ENCODE data around the gene ATAD3A.
"Not testable (repeated sequence)": the region's sequence is repeated elsewhere in the genome, so short reads cannot be mapped to it uniquely, and the experiment has no call there.

Gene ATAD3A

DNA sequence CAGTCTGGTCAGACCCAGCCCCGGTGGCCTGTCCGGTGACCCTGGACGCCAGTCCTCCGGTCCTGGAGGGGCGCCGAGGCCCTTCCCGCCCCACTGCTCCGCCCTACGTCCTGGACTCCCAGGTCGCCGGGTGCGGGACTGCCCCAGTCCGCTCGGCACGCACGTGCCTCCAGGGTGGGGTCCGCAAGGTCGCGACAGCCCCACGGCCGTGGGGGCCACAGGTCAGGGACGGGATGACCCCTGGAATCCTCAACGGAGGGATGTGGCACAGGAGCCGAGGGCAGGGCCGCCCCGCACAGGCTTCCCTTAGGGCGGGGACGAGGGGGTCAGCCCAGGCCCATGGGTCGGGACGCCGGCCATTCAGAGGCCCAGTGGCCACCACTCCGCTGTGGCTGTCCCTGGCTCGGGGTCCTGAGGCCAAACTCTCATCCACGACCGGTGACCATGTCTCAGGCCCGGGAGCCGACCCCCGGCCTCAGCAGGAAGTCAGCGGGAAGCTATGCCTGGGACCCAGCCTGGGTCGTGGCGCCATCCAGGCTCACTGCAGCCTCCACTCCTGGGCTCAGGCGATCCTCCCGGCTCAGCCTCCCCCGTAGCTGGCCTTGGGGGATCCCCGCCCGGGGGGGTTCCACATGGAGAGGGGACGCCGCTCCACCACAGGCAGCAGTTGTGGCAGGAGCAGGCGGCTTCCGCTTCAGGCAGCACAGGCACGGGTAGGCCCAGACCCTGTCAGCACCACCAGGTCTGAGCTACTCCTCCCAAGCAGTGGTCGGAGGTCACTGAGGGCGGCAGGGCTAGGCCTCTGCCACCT lies 29.1 kb downstream of the ATAD3A start:
- no peak for DNase-seq

- DNase-seq, result no peak
These were observed 30.2 kb downstream of the ATAD3A start for GRCh38 chr1:1541956-1542765.

GRCh38 chr1:1542766-1543705 lies 31.1 kb downstream of the ATAD3A start:
- no peak for DNase-seq

DNA sequence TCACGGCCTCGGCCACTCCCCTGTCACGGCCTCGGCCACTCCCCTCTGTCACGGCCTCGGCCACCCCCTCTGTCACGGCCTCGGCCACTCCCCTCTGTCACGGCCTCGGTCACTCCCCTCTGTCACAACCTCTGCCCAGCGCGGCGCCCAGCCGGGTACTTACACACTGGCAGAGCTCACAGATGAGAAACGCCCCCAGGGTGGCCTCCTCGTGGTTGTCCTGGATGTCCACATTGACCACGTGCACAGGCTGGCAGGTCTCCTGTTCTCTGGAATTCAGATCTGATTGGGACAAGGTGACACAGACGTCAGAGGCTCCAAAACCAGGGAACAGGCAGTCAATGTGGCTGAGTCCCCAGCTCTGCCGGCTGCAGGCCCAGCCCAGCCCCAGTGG lies 31.7 kb downstream of the ATAD3A start:
- no peak for DNase-seq

GRCh38 chr1:1544544-1544943 lies 32.6 kb downstream of the ATAD3A start:
- no peak for DNase-seq

- no peak for DNase-seq
These were observed 34.2 kb downstream of the ATAD3A start for GRCh38 chr1:1545946-1546737.

- no peak for DNase-seq
These were observed 35.0 kb downstream of the ATAD3A start for GRCh38 chr1:1547011-1547410.

DNA sequence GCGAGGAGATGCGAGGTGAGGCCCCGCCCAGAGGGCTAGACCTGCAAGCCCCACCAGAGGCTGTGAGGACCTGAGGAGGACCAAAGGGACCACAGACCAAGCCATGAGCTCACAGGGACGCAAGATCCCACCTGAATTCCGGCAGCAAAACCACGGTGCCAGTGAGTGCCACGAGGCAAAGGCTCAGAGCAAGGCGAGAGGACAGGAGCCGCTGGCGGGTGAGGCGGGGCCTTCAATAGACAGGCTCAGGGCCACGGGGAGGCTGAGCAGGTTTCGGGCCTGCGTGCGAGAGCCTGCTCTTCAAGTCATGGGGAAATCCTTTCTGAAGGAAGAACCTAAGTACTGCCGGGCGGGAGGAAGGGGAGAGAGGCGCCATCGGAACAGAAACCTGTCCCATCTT lies 35.5 kb downstream of the ATAD3A start:
- no peak for DNase-seq

- no peak for DNase-seq
These were observed 36.6 kb downstream of the ATAD3A start for GRCh38 chr1:1548591-1548990.

DNA sequence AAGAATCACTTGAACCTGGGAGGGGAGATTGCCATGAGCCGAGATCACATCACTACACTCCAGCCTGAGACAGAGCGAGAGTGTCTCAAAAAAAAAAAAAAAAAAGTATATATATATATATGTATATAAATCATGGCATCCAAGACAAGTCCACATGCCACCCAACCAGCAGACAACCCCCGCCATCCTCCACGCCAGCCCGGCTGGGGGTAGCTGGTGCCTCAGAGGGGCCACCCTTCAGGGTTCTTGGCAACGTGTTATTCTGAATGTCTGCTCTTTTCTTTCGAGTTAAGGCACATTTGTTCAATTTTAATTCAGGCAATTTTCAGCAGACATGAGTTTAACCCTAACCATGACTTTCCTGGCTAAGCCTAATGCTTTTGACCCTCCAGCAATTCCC lies 38.1 kb downstream of the ATAD3A start:
- no peak for DNase-seq

- no peak for DNase-seq
These were observed 38.9 kb downstream of the ATAD3A start for GRCh38 chr1:1550591-1551432.

DNA sequence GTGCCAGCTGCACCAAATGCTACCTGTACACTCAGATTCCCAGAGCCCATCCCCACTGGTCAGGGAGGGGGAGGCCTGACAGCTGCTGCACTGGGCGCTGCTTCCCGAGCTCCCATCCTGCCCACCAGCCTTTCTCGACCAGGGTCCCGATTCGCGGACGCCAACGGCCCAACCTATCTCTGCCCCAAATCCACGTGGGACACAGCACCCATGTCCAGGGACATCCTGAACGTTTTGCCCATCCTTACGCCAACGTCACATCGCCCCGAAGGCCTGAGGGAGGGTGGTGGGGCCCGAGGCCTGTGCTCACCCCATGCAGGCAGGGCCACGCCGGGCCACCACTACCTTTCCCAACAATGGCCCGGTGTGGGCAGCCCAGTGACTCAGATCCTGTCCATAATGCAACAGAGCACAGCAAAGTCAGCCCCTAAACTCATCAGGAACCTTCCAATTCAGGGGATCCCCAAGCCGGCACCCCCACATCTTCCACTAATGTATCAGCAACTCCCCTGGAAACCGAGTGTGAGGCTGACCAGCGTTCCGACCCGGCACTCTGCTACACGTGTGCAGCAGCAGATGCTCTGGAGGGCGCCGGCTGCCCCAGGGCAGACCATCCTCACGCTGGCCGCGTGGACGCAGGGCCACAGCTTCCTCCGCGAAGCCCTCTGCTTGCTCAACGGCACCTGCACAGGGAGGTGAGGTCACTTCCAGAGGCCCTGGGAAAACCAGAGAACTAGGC lies 39.7 kb downstream of the ATAD3A start:
- no peak for DNase-seq

DNA sequence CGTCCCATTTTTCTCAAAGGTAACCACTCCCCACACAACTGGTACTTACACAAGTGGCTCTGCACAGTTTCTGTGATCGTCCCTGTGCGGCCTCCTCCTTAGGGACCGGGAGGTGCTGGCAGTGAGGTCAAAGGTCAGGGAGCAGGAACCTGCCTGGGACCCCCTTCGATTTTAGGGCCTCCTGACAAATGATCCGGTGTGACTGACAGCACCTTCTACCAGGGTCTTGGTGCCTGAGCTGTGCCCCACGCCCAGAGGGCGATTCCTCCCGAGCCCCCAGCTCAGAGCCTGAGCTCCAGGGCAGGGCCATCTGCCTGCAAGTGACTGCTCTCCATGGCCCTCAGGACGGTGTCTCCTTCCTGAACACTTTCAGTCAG lies 40.3 kb downstream of the ATAD3A start:
- DNase-seq, result no peak

DNA sequence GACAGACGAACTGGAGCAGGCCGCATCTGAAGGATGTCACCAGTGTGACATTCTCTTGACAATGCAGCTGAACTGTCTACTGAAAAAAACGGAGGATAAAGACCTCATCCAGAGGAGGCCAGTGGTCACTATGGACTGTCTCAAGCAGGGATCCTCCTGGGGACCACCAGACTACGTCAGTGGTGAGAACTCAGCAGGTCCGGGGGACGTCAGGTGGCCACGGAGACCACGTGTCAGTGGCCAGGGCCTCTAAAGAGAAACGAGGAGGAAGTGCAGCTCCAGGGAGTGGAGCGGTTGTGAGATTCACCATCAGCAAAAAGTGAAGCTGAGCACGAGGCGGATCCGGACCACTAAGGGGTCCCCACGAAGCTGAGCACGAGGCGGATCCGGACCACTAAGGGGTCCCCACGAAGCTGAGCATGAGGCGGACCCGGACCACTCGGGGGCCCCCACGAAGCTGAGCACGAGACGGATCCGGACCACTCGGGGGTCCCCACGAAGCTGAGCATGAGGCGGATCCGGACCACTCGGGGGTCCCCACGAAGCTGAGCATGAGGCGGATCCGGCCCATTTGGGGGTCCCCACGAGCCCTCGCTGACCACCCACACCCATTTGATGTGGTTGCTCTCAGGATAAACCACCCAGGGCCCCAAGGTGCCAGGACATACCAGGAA lies 42.0 kb downstream of the ATAD3A start:
- no peak for DNase-seq

DNA sequence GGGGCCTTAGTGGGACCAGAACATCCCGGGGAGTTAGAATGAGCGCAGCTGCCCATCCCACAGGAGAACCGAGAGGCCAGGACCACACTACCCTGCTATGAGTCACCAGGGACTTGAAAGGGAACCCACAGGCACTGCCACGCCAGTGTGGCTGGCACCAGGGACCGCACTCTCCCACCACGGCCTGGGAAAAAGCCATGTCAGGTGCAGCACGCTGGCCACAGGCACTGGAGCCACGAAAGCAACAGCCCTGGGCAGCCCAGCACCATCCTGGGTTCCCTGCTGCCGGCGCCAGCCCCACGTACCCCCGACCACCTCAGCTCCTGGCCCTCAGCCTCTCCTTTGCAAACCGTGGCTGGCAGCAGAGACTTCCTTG lies 42.6 kb downstream of the ATAD3A start:
- no peak for DNase-seq

GRCh38 chr1:1554926-1555915 lies 43.3 kb downstream of the ATAD3A start:
- no peak for DNase-seq

DNA sequence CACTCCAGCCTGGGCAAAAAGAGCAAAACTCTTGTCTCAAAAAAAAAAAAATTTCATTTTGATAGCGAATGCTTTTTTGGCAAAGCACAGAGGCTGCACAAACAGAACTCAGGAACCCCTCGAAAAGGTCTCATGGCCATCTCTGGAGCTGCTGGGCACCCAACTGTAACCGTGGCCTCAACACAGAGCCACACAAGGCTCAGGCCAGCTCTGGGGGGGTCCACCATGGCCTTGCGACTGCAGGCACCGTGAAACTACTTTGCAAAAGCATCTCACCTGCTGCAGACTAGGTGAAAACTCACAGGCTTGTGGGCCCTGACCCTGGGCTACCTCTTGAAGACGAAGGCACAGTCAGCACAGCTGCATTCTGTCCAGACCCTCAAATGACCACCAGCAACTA lies 44.5 kb downstream of the ATAD3A start:
- DNase-seq, result no peak

DNA sequence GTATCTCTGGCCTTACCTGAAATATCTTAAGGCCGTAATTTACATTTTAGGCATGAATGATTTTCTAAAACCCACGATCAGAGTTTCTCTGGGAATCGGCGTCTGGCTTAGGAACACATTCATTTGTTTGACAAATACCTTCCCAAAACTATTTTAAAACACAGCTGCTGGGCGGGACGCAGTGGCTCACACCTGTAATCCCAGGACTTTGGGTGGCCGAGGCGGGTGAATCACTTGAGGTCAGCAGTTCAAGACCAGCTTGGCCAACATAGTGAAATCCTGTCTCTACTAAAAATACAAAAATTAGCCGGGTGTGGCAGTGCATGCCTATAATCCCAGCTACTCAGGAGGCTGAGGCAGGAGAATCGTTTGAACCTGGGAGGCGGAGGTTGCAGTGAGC lies 45.0 kb downstream of the ATAD3A start:
- not testable (repeated sequence) for DNase-seq

- DNase-seq, result not testable (repeated sequence)
These were observed 45.7 kb downstream of the ATAD3A start for GRCh38 chr1:1557688-1558087.
